ENCODE measurements around the gene CST9. TPM values are rescaled to one million over a fixed set of nuclear protein-coding genes. Genes with fewer than 3 reads are reported as not detected.

CST9 gene
- total RNA-seq, 1 experiment from 2014 or later: not detected

DNA sequence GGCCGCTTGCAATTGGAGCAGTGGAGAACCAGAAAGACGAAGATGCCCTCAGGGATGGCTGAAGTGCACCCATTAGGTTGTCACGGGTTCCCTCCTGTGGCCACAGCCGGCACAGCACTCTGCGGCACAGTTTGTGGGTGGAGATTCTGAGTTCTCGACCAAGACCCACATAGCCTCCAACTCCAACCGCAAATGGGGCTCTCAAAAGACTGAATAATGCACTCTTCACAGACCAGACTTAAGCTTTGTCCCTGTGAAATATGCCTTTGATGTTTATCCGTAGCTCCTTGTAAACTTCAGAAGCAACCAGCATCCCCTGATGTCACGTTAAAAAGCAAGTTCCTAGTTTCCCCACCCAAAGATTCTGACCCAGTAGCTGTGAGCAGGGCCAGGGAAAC, 934 bp upstream of the CST9 start:
- DNase-seq (ENCODE audit: low read depth, low spot score): peak; percentile 86
- in situ Hi-C loops (cut with HindIII; ENCODE audit: low pct_unique_long_range_greater_than_20kb, low sequenced_read_pairs): no loop called here

- in situ Hi-C loops (cut with HindIII; ENCODE audit: low pct_unique_long_range_greater_than_20kb, low sequenced_read_pairs): no loop called here
These were observed 1.4 kb downstream of the CST9 start for GRCh38 chr20:23604306-23604705.

DNA sequence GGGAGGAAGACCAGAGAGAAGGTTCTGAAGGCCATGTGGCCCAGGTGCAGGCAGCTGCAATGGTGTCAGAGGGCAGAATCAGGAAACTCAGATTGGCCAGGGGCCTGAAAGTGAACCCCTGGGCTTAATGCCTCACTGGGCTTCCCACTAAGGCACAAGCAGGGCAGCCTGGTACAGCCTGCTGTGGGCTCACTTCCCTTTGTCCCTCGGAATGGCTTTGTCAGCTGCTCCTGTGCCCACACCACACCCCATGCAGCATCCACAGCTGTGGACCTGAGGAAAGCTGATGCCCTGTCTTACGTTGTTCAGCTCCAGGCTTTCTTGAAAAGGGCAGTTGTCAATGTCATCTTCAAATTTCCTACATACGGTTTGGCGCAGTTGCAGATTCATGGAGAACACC, 2.4 kb downstream of the CST9 start:
- in situ Hi-C loops (cut with HindIII; ENCODE audit: low pct_unique_long_range_greater_than_20kb, low sequenced_read_pairs): no loop called here
- no peak for DNase-seq (ENCODE audit: low read depth, low spot score)

More at GRCh38 chr20:23604306-23604705, 1.4 kb downstream of the CST9 start:
- DNase-seq (ENCODE audit: low read depth, low spot score): no peak

DNA sequence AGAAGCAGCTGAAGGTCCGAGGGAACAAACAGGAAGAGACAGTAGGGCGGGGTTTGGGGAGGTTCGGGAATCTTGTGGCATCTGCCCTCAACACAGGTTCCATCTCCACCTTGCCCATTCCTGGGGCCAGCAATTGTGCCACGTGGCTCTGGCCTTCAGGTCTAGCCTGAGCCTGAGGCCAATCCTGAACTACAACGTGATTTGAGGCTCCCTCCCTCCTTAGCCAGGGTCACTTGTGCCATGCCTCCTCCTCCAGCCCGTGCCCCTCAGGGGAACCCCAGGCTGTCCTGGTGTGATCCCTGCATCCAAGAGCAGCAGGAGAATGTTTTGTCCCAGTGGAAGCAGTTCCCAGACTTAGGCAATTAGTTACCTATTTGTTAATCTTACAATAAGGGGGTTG, 3.0 kb downstream of the CST9 start:
- DNase-seq (ENCODE audit: low read depth, low spot score): no peak
- in situ Hi-C loops (cut with HindIII; ENCODE audit: low pct_unique_long_range_greater_than_20kb, low sequenced_read_pairs): no loop called here

DNA sequence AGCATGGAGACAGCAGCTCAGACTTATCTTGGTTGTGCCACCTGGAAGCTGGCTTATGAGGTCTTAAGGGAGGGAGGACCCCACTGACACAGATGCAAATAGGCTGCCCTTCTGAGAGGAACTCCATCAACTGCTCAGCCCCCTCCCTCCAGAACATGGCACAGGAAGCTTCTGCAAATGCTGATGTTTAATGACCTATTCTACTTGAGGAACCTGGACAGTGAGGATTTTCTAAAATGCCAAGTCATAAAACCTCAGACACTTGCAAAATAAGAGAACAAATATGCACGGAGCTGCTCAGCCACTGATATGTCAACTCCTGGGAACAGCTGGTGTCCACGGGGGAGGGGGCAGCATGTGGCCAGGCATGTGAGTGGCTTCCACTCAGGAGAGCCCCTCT, 3.5 kb downstream of the CST9 start:
- in situ Hi-C loops (cut with HindIII; ENCODE audit: low pct_unique_long_range_greater_than_20kb, low sequenced_read_pairs): no loop called here
- no peak for DNase-seq (ENCODE audit: low read depth, low spot score)

DNA sequence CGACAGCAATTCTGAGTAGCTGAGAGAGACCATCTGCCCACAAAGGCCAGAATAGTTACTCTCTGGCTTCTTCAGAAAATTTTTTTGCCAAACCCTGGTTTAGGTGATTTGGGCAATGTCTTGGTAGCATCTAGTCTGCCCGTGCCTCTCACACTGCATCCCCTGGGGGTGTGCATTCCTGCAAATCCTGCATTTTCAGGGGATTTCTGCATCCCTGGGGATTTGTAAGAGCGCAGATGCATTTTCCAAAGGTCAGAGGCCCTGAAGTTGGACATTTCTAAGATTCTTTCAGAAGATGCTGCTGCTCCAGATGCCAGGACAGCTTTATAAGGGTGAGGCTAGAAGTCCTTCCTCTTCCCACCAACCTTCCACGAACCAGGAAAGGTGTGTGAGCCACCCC, 4.0 kb downstream of the CST9 start:
- in situ Hi-C loops (cut with HindIII; ENCODE audit: low pct_unique_long_range_greater_than_20kb, low sequenced_read_pairs): no loop called here
- DNase-seq (ENCODE audit: low read depth, low spot score): no peak

DNA sequence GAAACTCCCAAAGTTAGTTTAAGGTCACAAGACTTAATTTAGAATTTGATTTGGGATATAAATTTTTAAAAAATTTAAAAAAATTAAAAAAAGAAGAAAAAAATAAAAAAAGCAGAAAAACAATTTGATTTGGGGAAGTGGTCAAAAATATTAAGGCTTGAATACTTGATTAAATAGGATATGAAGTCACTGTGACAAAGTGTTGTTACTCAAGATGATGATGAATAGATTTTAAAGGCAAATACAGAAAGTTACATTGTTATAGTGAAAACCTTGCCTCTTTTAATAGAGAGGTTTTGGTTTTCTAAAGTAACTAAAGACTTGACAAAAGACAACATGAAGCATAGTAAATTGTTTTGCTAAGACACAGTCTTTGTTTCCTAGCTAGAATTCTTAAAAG, 7.2 kb downstream of the CST9 start:
- no peak for DNase-seq (ENCODE audit: low read depth, low spot score)
- in situ Hi-C loops (cut with HindIII; ENCODE audit: low pct_unique_long_range_greater_than_20kb, low sequenced_read_pairs): no loop called here

DNA sequence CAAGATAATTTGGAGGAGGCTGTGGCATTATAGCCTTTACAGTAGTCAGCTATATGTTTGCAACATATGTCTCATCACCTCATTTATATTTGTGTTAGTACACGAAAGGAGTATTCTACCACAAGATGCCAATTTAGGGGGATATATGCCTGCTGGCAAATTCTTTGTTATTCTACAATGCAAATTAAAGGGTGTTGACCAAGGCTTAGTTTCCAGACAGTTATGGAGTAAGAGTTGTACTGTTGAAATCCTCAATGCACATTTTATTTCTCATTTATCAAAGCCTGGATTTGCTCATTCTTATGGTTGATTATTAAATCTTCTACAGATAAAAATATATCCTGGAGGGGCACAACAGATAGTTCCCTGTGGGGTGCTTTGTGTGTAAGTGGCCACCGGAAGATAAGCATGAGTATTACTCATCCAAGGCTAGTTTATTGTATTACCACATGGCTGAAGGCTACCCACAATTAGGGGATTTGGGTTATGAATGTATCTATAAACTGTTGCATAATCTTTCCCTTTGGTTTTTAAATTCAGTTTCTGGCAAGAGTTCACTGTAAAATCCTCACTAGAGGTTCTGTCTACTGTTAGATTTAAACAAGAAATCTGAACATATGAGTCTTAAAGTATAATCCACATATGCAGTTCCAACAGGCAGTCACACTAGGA, 9.0 kb downstream of the CST9 start:
- peak; percentile 26 for DNase-seq (ENCODE audit: low read depth, low spot score)
- in situ Hi-C loops (cut with HindIII; ENCODE audit: low pct_unique_long_range_greater_than_20kb, low sequenced_read_pairs): no loop called here

DNA sequence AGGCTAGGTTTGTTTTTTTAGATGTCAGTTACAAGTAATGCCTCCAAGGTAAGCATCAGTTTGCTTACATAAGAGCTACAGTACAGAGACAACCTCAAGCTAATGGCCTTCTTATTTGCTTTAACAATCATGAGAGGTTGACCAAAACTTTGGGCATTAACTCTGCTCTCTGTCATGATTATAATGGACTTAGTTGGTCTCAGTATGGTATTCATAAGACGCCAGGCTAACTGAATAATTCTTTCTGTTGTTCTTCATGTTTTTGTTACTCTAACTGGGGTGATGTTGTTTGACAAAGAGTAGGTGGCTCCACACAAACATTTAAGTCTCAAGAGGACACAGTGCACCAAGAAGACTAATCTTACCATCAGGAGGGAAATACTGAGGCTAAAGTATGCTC, 9.8 kb downstream of the CST9 start:
- DNase-seq (ENCODE audit: low read depth, low spot score): no peak
- in situ Hi-C loops (cut with HindIII; ENCODE audit: low pct_unique_long_range_greater_than_20kb, low sequenced_read_pairs): no loop called here

DNA sequence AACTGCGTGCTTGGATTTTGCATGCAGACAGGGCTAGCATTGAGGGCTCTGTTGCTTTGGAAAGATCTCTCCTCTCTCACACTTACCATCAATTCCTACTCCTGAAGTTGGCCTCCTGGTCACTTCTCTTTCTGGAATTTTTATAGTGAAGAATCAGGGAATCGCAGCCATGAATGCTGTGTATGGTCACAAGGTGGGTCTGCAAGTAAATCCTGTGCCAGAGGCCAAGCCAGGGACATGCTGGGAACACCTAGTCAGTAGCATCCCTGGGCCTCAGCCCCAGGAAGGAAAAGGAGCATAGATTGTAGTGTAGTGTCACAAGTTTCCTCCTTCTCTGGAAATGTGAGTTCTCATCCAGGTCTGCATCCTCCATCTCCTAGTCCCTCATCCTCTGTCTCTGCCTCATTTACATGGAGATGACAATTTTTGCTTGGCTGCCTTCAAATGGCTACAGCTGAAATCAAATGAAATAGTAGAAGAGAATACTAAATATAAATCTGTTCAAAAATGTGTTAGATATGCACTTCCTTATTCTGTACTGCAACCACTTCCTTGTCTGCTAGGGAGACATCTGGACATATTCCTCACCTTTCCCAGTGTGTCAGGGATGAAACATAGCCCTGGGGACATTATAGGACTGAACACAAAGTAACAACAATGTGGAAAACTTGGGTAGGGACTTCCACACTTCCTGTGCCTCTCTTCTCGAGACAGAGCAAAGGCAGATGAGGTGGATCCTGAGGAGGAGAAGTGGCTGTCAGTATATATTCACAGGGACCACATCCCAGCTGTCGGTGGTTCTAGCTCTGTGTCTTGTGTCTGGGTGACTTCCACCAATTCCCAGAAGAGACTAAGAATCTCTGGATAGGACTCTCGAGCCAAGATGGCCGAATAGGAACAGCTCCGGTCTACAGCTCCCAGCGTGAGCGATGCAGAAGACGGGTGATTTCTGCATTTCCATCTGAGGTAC, 17.0 kb downstream of the CST9 start:
- in situ Hi-C loops (cut with HindIII; ENCODE audit: low pct_unique_long_range_greater_than_20kb, low sequenced_read_pairs): no loop called here
- no peak for DNase-seq (ENCODE audit: low read depth, low spot score)

DNA sequence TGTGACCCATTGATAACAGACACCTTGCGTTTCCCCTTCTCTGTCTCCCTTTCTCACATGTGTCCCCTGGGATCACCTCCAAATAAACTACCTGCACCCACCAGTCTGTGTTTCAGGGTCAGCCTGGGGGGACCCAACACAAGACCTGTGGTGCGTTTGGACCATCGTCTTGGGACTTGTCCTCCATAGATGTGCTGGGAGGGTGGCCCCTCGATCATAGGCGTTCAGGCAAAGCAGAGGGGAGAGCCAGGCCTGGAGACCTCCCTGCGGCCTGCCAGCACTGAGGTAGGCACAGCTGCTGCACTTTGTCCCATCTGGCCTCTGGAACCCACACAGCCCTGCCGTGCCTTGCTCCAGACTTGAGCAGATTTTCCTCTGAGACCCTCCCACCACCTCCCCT, 18.1 kb downstream of the CST9 start:
- in situ Hi-C loops (cut with HindIII; ENCODE audit: low pct_unique_long_range_greater_than_20kb, low sequenced_read_pairs): no loop called here

GRCh38 chr20:23586735-23587525, 18.8 kb downstream of the CST9 start:
- in situ Hi-C loops (cut with HindIII; ENCODE audit: low pct_unique_long_range_greater_than_20kb, low sequenced_read_pairs): no loop called here
- DNase-seq (ENCODE audit: low read depth, low spot score): no peak

More for the DNA sequence above, 18.1 kb downstream of the CST9 start:
- no peak for DNase-seq (ENCODE audit: low read depth, low spot score)

GRCh38 chr20:23585808-23586734, 19.6 kb downstream of the CST9 start:
- in situ Hi-C loops (cut with HindIII; ENCODE audit: low pct_unique_long_range_greater_than_20kb, low sequenced_read_pairs): no loop called here
- DNase-seq (ENCODE audit: low read depth, low spot score): no peak

- in situ Hi-C loops (cut with HindIII; ENCODE audit: low pct_unique_long_range_greater_than_20kb, low sequenced_read_pairs): no loop called here
- DNase-seq (ENCODE audit: low read depth, low spot score): no peak
These were observed 20.3 kb downstream of the CST9 start for GRCh38 chr20:23585449-23585807.

DNA sequence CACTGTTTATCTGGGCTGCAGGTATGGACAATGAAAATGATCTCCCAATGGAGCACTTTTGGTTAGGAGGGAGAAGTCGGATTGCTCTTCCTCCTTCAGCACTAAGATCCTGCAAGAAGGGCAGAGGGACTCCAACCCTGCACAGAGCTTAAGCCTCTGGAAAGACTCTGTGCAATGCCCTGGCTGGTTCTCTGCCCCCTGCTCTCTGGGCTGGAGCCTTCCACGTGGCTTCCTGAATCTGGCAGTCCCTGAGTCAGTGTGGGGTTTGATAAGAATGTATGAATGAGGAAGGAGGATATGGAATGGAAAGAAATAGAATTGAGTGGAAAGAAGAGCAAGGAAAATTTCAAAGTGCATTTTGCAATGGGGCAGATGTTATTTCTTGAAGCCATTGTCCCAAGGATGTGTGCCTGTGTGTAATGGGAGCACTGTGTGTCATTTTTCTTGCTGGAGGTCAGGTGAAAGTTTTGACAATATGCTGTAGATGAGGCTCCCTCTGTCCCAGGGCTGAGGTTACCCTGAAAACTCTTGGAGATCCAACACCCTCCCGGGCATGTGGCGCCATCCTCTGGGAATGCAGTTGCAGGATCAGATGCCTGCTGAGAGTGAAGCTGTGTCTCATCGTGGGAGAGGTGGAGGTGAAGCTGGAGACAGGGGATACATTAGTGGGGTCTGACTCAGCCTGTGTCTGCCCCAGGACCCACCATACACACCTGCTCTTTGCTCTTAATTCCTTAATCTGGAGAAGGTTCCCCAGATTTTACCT, 21.1 kb downstream of the CST9 start:
- in situ Hi-C loops (cut with HindIII; ENCODE audit: low pct_unique_long_range_greater_than_20kb, low sequenced_read_pairs): no loop called here
- DNase-seq (ENCODE audit: low read depth, low spot score): no peak

DNA sequence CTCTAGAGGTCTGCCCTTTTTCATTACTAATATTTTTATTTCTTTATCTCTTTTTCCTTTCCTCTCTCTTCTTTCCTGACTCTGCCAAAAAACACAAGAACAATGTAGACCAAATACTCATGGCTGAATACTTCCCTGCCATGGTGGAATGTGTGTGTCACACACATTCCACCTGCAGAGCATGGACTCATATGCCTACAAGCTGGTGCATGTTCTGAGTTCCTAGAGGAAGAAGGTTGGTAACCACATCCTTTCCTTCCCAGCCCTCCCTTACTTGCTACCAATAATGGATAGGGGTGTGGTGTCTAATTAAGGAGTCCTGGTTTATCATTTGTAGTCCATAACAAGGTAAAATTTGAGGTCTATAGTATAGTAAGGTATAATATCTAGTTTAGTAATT, 22.2 kb downstream of the CST9 start:
- in situ Hi-C loops (cut with HindIII; ENCODE audit: low pct_unique_long_range_greater_than_20kb, low sequenced_read_pairs): no loop called here
- DNase-seq (ENCODE audit: low read depth, low spot score): no peak

DNA sequence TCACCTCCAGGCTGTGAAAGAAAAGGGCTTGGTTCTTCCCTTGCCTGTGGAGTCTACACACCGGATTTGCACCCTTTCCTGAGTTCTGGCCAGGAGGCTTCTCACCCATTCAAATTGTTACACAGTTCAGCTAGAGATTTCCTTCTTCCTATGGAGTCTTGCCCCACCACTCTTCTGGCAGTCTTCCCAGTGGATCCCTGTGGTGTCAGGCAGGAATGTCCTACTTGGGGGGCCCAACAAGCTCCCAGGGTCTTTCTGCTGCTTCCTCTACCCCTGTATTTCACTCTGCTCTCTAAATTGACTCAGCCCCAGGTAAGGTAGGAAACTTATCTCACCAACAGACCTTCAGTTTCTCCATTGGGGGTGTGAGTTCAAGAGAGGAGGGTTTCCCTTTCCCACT, 23.4 kb downstream of the CST9 start:
- in situ Hi-C loops (cut with HindIII; ENCODE audit: low pct_unique_long_range_greater_than_20kb, low sequenced_read_pairs): no loop called here
- DNase-seq (ENCODE audit: low read depth, low spot score): no peak

Measured in SK-MEL-5 (cell line).